Measurements from ENCODE around the gene SRA1. TPM values are rescaled to one million over a fixed set of nuclear protein-coding genes. Genes with fewer than 3 reads are reported as not detected.

Gene SRA1
- total RNA-seq, 1 donor from 2014 or later, result 18.9 TPM

- no peak for DNase-seq
Measured at GRCh38 chr5:140550147-140551079, 6.9 kb downstream of the SRA1 start.

DNA sequence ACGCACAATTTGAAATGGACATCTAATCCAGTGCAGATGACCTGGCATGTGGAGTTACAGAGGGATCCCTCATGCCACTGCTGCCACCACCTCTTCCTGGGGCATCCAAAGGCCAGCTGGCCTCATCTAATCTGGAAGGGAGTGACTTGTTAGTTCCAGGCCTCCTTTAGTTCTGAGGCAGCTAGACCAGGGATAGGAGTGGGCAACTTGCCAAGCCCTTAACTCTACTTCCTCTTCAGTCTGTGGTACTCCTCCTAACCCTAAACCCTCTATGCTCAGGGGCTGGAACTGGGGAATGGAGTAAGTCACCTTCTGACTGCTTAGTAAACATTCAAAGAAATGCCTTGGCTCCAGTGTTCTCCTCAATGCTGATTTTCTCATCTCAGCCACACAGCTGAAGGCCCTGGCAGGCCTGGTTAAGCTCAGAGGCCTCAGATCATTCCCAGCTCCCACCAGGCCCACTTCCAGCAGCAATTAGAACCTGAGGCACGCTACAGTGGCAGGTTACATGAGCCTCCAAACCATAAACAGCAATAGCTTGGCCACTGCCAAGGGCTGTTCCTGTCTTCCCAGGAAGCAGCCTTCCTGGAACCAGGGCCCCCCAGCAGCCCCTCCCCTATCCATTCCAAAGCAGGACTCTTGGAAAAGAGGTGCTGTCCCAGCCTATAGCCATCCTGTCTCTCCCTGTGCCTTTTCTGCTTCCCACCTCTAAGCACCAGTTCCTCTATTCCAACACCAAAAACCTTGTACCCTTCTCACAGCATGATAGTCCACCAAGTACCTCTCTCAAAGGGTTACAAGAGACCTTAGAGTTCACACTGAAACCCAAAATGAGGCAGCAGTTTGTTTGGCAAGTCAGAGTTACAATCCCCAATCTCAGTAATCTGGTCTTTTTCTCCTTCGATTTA, 7.8 kb downstream of the SRA1 start:
- peak; percentile 82 for DNase-seq

GRCh38 chr5:140548791-140549190, 8.5 kb downstream of the SRA1 start:
- no peak for DNase-seq

DNA sequence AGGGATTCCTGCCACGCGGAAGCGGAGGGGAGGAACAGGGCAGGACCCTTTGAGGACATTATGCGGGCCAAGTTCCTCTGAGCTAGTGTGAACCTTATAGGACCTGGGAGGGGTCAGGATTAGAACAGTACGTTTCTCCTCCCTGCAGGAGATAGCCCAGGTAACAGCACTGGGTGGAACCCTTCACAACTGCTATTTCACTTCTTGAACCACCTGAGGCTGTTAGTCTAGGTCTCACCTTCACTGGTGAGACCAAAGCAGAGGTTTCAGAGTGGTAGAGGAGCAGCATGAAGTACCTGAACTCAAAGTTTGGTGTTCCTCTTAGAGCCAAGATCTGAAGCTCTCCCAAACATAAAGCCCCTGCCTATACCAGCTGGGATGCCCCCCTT, 9.0 kb downstream of the SRA1 start:
- no peak for DNase-seq

- peak; percentile 98 for DNase-seq
Measured at GRCh38 chr5:140547508-140548299, 9.6 kb downstream of the SRA1 start, which contains the start of gene EIF4EBP3. Gene EIF4EBP3 (plus strand): TSS chr5:140547662. CDS start chr5:140547738, 76 bp downstream.

DNA sequence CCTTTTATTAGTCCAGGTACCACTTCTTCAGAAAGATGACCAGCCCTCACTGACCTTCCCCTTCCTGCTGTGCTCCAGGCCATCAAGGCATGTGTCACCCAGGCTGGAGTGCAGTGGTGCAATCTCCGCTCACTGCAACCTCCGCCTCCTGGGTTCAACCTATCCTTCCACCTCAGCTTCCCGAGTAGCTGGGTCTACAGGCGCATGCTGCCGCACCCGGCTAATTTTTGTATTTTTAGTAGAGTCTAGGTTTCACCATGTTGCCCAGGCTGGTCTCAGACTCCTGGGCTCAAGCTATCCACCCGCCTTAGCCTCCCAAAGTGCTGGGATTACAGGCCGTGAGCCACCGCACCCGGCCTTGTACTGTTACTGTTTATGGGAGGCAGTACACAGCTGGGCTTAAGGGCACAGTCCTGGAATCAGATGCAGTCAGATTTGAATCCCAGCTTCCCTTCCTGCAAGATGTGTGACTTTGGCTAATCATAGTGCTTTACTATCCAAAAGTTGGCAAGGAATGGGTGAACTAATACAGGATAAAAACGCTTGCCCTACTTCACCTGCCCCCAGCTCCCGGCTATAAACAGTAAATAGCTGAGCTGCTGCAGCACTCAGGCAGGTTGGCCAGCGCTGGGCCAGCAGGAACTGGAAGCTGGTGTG, 10.3 kb downstream of the SRA1 start:
- no peak for DNase-seq

- no peak for DNase-seq
Measured at GRCh38 chr5:140545606-140546005, 11.7 kb downstream of the SRA1 start.

- DNase-seq, result no peak
Measured at GRCh38 chr5:140544986-140545385, 12.3 kb downstream of the SRA1 start.

- DNase-seq, result no peak
Measured at GRCh38 chr5:140542972-140543371, 14.3 kb downstream of the SRA1 start.

- DNase-seq, result no peak
Measured at GRCh38 chr5:140540227-140540626, 17.0 kb downstream of the SRA1 start.

DNA sequence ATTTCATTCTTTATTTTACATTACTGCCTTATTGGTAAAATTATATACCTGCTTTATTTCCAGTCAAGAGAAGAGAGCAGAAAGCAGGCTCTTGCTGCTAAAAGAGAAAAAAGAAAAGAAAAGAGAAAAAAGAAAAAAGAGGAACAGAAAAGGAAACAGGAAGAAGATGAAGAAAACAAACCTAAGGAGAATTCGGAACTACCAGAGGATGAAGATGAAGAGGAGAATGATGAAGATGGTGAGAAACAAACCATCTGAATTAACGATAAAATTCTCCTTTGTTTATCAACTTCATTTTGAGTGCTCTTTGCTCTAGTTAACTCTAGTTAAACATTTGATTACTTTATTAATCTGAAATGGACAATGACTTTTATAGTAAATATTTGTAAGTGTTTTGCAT, 33.3 kb downstream of the SRA1 start:
- no peak for DNase-seq

GRCh38 chr5:140513124-140513523, 44.1 kb downstream of the SRA1 start:
- no peak for DNase-seq

GRCh38 chr5:140509898-140510297, 47.4 kb downstream of the SRA1 start:
- peak; percentile 2 for DNase-seq

DNA sequence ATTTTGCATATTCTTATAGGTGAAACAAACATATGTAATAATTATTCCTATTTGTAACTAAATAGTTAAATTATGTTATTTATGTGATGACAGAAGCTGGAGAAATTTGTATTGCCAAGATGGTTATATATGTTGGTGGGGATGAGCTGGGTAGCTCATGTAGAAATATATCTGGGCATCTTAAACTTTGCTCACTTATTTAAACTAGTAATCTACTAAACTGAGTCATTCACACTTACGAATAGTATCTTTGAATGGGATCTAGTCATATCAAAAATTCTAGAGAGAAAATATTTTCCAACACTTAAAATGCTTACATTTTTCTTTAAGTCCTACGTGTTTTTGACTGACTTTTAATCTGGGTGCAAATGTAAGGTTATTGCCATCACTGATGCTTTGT, 54.4 kb downstream of the SRA1 start:
- no peak for DNase-seq

Small RNA genes lying within 50 kb of the gene (small RNA-seq; reads per million reads assigned to genes)
- gene RF00279 (ENCODE audit: low replicate concordance), result not detected
- gene RF00443 (ENCODE audit: low replicate concordance), result not detected

Other genes starting within 250 kb of the SRA1 start
- gene HBEGF, start 210.9 kb downstream of the SRA1 start, total RNA-seq, result 18.6 TPM
- 1.6 TPM for gene SLC4A9, start 197.3 kb downstream of the SRA1 start, total RNA-seq
- gene ANKHD1, start 155.6 kb downstream of the SRA1 start, total RNA-seq, result 121 TPM
- gene EIF4EBP3, start 9.8 kb downstream of the SRA1 start, total RNA-seq, result not detected
- 32.6 TPM for gene APBB3, start 7.1 kb upstream of the SRA1 start, total RNA-seq
- gene SLC35A4, start 7.4 kb upstream of the SRA1 start, total RNA-seq, result 9.7 TPM
- gene CD14, start 75.7 kb upstream of the SRA1 start, total RNA-seq, result 15.7 TPM
- 17.8 TPM for gene TMCO6, start 82.0 kb upstream of the SRA1 start, total RNA-seq
- 27.7 TPM for gene NDUFA2, start 90.2 kb upstream of the SRA1 start, total RNA-seq
- 93.7 TPM for gene IK, start 90.4 kb upstream of the SRA1 start, total RNA-seq
- gene WDR55, start 107.4 kb upstream of the SRA1 start, total RNA-seq, result 16.9 TPM
- not detected for gene DND1, start 116.1 kb upstream of the SRA1 start, total RNA-seq
- 42.1 TPM for gene HARS1, start 133.9 kb upstream of the SRA1 start, total RNA-seq
- gene HARS2, start 134.0 kb upstream of the SRA1 start, total RNA-seq, result 24.8 TPM
- gene ZMAT2, start 143.0 kb upstream of the SRA1 start, total RNA-seq, result 27.5 TPM
- not detected for gene PCDHA1, start 228.7 kb upstream of the SRA1 start, total RNA-seq
- gene PCDHA2, start 237.4 kb upstream of the SRA1 start, total RNA-seq, result 0.72 TPM
- gene PCDHA3, start 243.6 kb upstream of the SRA1 start, total RNA-seq, result 0.10 TPM
- gene PCDHA4, start 249.6 kb upstream of the SRA1 start, total RNA-seq, result 1.4 TPM

Measured in tongue (tissue), 3 donors.